Adipose tissue (tissue), 3 donors: ENCODE measurements around the gene SCRN1. TPM values are rescaled to one million over a fixed set of nuclear protein-coding genes. Genes with fewer than 3 reads are reported as not detected.

Experiments
- H3K27ac ChIP-seq: one replicate; pipeline ENCODE4 v1.5.1; 2013; ENCODE audit warnings: low read depth, low read length
- WGBS, 3 donors: extraction: QIAGEN DNeasy Blood & Tissue Kit; methylation state at CpG; one replicate each; pipeline ENCODE4 v1.1.7; 2013; 5-methylcytosine and 5-hydroxymethylcytosine counted together
- polyA plus RNA-seq, 3 donors: library from polyadenylated mRNA; stranded (reverse); fragments of 200-250 nt; gene quantifications; one replicate each; pipeline ENCODE4 v1.2.3, GENCODE V29; 2013
- donor health status: healthy with polysubstance abuse.
- donor health status: Bipolar disorder and iron deficiency.
- donor health status: healthy.

Gene SCRN1, protein sequence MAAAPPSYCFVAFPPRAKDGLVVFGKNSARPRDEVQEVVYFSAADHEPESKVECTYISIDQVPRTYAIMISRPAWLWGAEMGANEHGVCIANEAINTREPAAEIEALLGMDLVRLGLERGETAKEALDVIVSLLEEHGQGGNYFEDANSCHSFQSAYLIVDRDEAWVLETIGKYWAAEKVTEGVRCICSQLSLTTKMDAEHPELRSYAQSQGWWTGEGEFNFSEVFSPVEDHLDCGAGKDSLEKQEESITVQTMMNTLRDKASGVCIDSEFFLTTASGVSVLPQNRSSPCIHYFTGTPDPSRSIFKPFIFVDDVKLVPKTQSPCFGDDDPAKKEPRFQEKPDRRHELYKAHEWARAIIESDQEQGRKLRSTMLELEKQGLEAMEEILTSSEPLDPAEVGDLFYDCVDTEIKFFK
- 10 to 100 TPM in 2 of 3 donors, 1 to 10 TPM in 1; 9.0 to 33.5 (median 14.7) TPM for polyA plus RNA-seq

DNA sequence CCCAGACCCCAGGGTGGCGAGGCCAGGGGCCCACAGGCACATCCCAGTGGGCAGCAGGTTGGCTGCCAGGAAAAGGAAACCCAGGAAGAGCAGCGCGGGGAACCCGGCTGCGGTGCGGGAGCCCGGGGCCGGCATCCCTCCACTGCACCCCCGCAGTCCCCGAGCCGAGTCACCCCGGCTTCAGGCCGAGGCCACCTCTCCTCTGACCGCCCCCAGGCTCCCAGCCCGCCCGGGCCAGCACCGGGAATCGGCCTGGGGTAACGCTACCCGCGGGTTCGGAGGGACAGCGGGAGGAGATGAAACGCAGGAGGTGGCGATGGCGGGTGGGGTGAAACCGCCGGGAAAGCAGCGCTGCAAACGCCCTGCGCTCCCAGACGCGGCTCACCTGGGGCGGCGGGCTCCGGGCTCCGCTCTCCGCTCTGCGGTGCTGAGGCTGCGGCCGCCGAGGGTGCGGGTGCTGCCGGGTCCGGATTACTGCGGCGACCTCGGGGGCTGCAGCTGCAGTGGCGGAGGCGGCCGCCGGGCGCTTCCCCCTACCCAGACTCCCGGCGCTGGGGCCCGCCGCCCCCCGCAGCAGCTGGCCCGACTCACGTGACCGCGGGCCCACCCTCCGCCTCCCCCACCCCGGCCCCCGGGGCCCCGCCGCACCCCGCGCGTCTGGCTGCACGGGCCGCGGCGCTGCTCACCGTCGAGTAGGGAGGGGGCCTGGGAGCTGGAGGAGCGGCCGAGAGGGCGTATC, at the start of gene SCRN1:
TSS of gene SCRN1 (minus strand) at position 545 of the 739 bp plus-strand sequence. CDS start 20,734 bp downstream, outside the sequence.
- 0 to 1% (median 0%) methylated on average over 72 to 79 of the region's 79 CpGs for WGBS, 3 donors
- peak within 1 kb of the TSS; percentile 11 for H3K27ac ChIP-seq

DNA sequence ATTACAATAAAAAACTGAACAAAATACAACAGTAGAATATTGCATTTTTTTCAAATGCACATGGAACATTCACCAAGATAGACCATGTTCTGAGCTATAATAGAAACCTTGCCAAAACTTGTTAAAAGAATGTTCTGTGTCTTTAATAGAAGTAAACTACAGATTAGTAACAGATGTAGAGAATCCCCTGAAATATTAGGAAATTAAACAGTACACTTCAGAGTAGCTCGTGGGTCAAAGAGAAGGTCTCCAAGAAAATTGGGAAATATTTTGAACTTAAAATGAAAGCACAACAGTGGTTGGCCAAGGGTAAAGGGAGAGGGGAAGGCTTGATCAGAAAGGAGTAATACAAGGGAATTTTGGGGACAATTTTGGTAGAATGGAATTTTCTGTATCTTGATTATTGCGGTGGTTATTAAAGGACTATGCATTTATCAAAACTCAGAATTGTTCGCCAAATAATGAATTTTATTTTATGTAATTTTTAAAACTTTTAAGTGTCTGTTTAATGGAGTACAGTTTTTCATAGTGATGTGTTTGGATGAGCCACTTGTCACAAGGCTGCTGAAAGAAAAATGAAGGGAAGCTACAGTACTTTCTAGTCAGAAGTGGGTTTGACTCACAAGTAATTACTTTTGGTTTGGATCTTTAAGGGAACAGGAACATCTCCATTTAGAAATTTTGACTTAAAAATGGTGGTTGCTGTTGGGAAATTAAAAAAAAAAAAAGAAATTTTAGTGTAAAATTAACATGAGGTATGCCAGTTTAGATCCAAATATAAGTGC, 48.8 kb upstream of the SCRN1 start:
- 67 to 88% (median 71%) methylated on average over 3 of the region's 3 CpGs for WGBS, 3 donors
- no peak overlapping the region for H3K27ac ChIP-seq

- H3K27ac ChIP-seq: no peak overlapping the region
- 68 to 91% (median 87%) methylated on average over 2 of the region's 2 CpGs for WGBS, 3 donors
These were observed 46.6 kb upstream of the SCRN1 start for GRCh38 chr7:30036220-30036619.

DNA sequence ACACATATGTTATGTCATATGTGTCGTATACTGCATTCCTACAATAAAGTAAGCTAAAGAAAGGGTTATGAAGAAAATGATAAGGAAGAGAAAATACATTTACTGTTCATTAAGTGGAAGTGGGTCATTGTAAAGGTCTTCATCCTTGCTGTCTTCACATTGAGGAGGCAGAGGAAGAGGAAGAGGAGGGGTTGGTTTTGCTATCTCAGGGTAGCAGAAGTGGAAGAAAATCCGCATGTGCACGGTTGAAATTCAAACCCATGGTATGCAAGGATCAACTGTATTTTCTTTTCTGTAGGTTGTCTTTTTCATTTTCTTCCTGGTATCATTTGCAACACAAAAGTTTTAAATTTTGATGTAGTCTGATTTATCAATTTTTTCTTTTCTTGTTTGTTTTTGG, 44.9 kb upstream of the SCRN1 start:
- H3K27ac ChIP-seq: no peak overlapping the region
- 75 to 88% (median 76%) methylated on average over 3 of the region's 3 CpGs for WGBS, 3 donors

DNA sequence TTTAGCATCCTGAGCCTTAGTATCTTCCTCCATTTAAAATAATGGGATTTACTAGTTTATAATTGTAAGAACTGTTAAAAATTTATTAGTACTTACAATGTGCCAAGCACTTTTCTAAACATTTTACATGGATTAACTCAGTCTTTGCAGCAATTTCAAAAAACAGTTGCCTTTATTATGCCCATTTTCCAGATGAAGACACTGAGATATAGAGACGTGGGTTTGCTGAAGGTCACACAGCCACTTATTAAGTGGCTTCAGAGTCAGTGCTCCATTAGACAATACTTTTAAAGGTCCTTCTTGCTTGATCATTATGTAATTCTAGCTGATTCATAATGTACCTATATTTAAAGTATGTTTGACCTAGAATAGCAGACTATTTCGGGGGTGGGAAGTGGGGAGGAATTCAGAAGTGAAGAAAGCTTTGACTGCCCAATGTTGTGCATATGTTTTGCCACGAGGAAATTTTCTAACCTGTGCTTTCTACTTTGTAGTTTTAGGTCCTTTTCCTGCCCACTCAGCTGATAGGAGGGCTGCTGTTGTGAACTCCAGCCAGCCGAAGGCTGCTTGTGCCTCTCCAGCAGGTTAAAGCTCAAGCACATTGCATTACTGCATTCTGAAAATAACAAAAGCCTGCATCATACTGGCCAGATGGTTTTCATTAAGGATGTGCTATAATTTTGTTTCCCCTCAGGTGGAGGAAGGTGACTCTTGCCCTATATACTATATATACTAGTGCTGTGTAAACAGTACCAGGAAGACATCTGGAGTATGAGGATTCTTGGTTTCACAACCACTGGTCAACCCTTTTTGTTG, 42.9 kb upstream of the SCRN1 start:
- no peak overlapping the region for H3K27ac ChIP-seq
- WGBS, 3 donors: 50 to 55% (median 54%) methylated on average over 4 of the region's 4 CpGs

DNA sequence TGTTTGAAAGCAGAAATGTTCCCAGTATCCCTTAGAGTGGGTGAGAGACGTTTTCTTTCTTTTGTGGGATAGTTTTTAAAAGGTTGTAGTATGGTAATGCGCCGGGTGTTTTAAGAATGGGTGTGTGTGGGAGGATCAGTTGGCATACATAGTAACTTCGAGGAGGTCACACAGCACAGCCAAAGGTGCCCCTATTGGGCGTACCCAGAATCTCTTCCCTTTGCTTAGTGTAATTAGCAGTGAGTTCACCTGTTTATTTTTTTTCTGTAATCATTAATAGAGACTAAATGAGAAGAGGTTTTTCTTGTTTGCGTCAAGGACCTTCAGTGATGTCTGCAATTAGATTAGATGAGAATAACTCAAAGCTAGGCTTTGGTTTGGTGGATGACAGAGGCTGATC, 40.1 kb upstream of the SCRN1 start:
- 14 to 39% (median 33%) methylated on average over 6 of the region's 6 CpGs for WGBS, 3 donors
- H3K27ac ChIP-seq: no peak overlapping the region

GRCh38 chr7:30028749-30029635, 39.4 kb upstream of the SCRN1 start:
- H3K27ac ChIP-seq: no peak overlapping the region
- WGBS, 3 donors: 0% methylated on average over 39 to 42 of the region's 42 CpGs

GRCh38 chr7:30028216-30028748, 38.7 kb upstream of the SCRN1 start, which contains the start of gene PLEKHA8:
Gene PLEKHA8 (plus strand): TSS chr7:30028412. CDS start chr7:30028763, 351 bp downstream.
- peak within 1 kb of the TSS; percentile 7 for H3K27ac ChIP-seq
- WGBS, 3 donors: 0 to 1% (median 0%) methylated on average over 50 to 70 of the region's 70 CpGs

DNA sequence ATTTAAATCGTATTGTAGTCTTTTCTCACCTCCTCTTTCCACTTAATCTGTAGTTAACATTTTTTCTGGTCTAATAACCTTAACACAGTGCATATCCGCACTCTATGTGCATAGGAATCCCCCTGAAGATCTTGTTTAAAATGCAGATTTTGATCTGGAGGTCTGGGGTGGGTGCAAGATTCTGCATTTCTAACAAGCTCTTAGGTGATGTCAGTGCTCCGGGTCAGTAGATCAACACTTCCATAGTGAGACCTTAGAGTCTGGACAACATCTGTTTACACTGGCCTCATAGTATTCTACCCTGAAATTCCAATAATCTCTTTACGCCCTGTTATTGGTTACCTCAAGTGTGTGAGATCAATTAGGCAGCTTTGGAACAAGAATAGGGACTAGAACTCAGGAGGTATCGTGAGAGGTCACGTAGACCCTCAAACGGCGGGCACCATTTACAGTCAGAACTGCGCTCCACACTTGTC, 38.2 kb upstream of the SCRN1 start:
- H3K27ac ChIP-seq: no peak overlapping the region
- WGBS, 3 donors: 1 to 2% (median 2%) methylated on average over 9 of the region's 9 CpGs

GRCh38 chr7:30027065-30027456, 37.5 kb upstream of the SCRN1 start:
- 0 to 1% (median 1%) methylated on average over 10 of the region's 10 CpGs for WGBS, 3 donors
- H3K27ac ChIP-seq: no peak overlapping the region

GRCh38 chr7:30026229-30027064, 36.8 kb upstream of the SCRN1 start, which contains the start of gene FKBP14:
Gene FKBP14 (minus strand): TSS chr7:30026702. CDS start chr7:30026508, 194 bp downstream.
- H3K27ac ChIP-seq: no peak within 1 kb of the TSS
- WGBS, 3 donors: 0 to 1% (median 0%) methylated on average over 35 of the region's 35 CpGs

DNA sequence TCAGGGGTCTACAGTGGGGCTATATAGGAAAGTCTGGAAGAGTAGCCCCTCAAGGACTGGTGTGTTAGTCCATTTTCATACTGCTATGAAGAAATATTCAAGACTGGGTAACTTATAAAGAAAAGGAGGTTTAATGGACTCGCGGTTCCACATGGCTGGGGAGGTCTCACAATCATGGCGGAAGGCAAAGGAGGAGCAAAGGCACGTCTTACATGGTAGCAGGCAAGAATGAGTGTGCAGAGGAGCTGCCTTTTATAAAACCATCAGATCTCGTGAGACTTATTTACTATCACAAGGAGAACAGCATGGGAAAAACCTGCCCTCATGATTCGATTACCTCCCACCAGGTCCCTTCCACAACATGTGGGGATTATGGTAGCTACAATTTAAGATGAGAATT, 33.9 kb upstream of the SCRN1 start:
- 96 to 97% (median 97%) methylated on average over 6 of the region's 6 CpGs for WGBS, 3 donors

GRCh38 chr7:30022991-30023390, 33.4 kb upstream of the SCRN1 start:
- H3K27ac ChIP-seq: no peak overlapping the region

More for the DNA sequence above, 33.9 kb upstream of the SCRN1 start:
- H3K27ac ChIP-seq: no peak overlapping the region

GRCh38 chr7:30020535-30020934, 30.9 kb upstream of the SCRN1 start:
- WGBS, 3 donors: 29 to 51% (median 48%) methylated on average over 1 of the region's 1 CpG
- H3K27ac ChIP-seq: no peak overlapping the region

DNA sequence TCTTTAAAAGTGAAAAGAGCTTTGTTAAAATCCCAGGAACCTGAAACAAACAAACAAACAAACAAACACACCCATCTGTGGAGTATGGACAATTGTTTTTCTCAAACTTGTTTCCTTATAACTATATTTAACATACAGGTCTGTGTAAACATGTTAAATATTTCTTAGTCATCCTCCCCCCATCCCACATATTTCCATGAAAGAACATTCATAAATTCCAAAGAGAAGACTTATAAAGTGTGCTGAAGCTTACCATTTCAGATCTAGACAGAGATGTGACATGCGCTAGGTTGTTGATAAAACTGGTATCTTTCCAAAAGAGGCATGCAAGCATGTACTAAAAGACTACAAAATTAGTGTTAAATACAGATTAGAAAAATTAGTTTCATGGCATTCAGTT, 30.4 kb upstream of the SCRN1 start:
- WGBS, 3 donors: 87 to 98% (median 98%) methylated on average over 1 of the region's 1 CpG
- no peak overlapping the region for H3K27ac ChIP-seq

- WGBS, 3 donors: 66 to 95% (median 87%) methylated on average over 1 of the region's 1 CpG
- H3K27ac ChIP-seq: no peak overlapping the region
These were observed 29.8 kb upstream of the SCRN1 start for GRCh38 chr7:30019387-30019786.
